Measurements from ENCODE around the gene MYO1E. TPM values are rescaled to one million over a fixed set of nuclear protein-coding genes. Genes with fewer than 3 reads are reported as not detected.

The MYO1E gene
- total and polyA plus RNA-seq, 4 donors = 6.7 to 70.9 (median 21.6) TPM

GRCh38 chr15:59350421-59350732 is 22.3 kb downstream of the MYO1E start:
- Histone ChIP-seq H3K27me3 (ENCODE audit: control insufficient read depth in 4 of 4, insufficient read depth in 4 of 4, low read length in 3 of 4) (no peaks in the 10 kb centered on the region), H3K27ac (ENCODE audit: low read depth in 1 of 2, low read length in 2 of 2) (no peak overlapping the region), H3K36me3 (ENCODE audit: control insufficient read depth in 4 of 4, insufficient read depth in 3 of 4, low read depth in 1 of 4, low read length in 3 of 4) (no peaks in the 10 kb centered on the region), H3K4me3 (ENCODE audit: low read depth in 1 of 3, low read length in 3 of 3) (no peak overlapping the region), H3K9ac (ENCODE audit: low read depth in 1 of 2, low read length in 2 of 2) (no peak overlapping the region), H3K4me1 (ENCODE audit: control insufficient read depth in 4 of 4, insufficient read depth in 4 of 4, low read length in 3 of 4) (peaks cover 0 to 6% (median under 1%) of the 10 kb centered on the region in 4 donors), H3K9me3 (ENCODE audit: control insufficient read depth in 4 of 4, low read length in 3 of 4) (no peaks in the 10 kb centered on the region)
- TF ChIP-seq FOXA1 (IDR thresholded peaks at IDR 0.05) (no peak), MAX (IDR thresholded peaks at IDR 0.05) (no peak), EGR1 (IDR thresholded peaks at IDR 0.05; ENCODE audit: low read depth in 2 of 2) (no peak), HNF4A (conservative IDR thresholded peaks at IDR 0.05) (no peak), HNF4G (IDR thresholded peaks at IDR 0.05) (no peak), RXRA (IDR thresholded peaks at IDR 0.05) (no peak), GABPA (IDR thresholded peaks at IDR 0.05 in 1 of 2, conservative IDR thresholded peaks at IDR 0.05 in 1 of 2) (no peak), RAD21 (IDR thresholded peaks at IDR 0.05) (no peak)
- TF ChIP-seq, protein P1, sequence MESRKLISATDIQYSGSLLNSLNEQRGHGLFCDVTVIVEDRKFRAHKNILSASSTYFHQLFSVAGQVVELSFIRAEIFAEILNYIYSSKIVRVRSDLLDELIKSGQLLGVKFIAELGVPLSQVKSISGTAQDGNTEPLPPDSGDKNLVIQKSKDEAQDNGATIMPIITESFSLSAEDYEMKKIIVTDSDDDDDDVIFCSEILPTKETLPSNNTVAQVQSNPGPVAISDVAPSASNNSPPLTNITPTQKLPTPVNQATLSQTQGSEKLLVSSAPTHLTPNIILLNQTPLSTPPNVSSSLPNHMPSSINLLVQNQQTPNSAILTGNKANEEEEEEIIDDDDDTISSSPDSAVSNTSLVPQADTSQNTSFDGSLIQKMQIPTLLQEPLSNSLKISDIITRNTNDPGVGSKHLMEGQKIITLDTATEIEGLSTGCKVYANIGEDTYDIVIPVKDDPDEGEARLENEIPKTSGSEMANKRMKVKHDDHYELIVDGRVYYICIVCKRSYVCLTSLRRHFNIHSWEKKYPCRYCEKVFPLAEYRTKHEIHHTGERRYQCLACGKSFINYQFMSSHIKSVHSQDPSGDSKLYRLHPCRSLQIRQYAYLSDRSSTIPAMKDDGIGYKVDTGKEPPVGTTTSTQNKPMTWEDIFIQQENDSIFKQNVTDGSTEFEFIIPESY (IDR thresholded peaks at IDR 0.05) = no peak
- no peak for DNase-seq (ENCODE audit: low spot score)
- WGBS = 92% methylated on average over 1 of the region's 1 CpG

GRCh38 chr15:59349680-59350420 is 22.8 kb downstream of the MYO1E start:
- no peak overlapping the region for H3K27ac ChIP-seq (ENCODE audit: low read depth in 1 of 2, low read length in 2 of 2)
- WGBS = 89% methylated on average over 4 of the region's 4 CpGs

More at GRCh38 chr15:59349680-59350420, 22.8 kb downstream of the MYO1E start:
- no peaks in the 10 kb centered on the region for H3K27me3 ChIP-seq (ENCODE audit: control insufficient read depth in 4 of 4, insufficient read depth in 4 of 4, low read length in 3 of 4)
- H3K4me3 ChIP-seq (ENCODE audit: low read depth in 1 of 3, low read length in 3 of 3) = no peak overlapping the region
- no peaks in the 10 kb centered on the region for H3K9me3 ChIP-seq (ENCODE audit: control insufficient read depth in 4 of 4, low read length in 3 of 4)
- H3K4me1 ChIP-seq (ENCODE audit: control insufficient read depth in 4 of 4, insufficient read depth in 4 of 4, low read length in 3 of 4) = peaks cover 0 to 11% (median under 1%) of the 10 kb centered on the region in 4 donors
- DNase-seq (ENCODE audit: low spot score) = no peak
- no peak overlapping the region for H3K9ac ChIP-seq (ENCODE audit: low read depth in 1 of 2, low read length in 2 of 2)
- no peaks in the 10 kb centered on the region for H3K36me3 ChIP-seq (ENCODE audit: control insufficient read depth in 4 of 4, insufficient read depth in 3 of 4, low read depth in 1 of 4, low read length in 3 of 4)
- TF ChIP-seq MAX (IDR thresholded peaks at IDR 0.05) (no peak), FOXA1 (IDR thresholded peaks at IDR 0.05) (no peak), CTCF (IDR thresholded peaks at IDR 0.05; ENCODE audit: low read depth, low read length, missing input control) (no peak), JUND (IDR thresholded peaks at IDR 0.05) (no peak), RXRA (IDR thresholded peaks at IDR 0.05) (no peak), GABPA (IDR thresholded peaks at IDR 0.05 in 1 of 2, conservative IDR thresholded peaks at IDR 0.05 in 1 of 2) (no peak)
- TF ChIP-seq, protein P2, sequence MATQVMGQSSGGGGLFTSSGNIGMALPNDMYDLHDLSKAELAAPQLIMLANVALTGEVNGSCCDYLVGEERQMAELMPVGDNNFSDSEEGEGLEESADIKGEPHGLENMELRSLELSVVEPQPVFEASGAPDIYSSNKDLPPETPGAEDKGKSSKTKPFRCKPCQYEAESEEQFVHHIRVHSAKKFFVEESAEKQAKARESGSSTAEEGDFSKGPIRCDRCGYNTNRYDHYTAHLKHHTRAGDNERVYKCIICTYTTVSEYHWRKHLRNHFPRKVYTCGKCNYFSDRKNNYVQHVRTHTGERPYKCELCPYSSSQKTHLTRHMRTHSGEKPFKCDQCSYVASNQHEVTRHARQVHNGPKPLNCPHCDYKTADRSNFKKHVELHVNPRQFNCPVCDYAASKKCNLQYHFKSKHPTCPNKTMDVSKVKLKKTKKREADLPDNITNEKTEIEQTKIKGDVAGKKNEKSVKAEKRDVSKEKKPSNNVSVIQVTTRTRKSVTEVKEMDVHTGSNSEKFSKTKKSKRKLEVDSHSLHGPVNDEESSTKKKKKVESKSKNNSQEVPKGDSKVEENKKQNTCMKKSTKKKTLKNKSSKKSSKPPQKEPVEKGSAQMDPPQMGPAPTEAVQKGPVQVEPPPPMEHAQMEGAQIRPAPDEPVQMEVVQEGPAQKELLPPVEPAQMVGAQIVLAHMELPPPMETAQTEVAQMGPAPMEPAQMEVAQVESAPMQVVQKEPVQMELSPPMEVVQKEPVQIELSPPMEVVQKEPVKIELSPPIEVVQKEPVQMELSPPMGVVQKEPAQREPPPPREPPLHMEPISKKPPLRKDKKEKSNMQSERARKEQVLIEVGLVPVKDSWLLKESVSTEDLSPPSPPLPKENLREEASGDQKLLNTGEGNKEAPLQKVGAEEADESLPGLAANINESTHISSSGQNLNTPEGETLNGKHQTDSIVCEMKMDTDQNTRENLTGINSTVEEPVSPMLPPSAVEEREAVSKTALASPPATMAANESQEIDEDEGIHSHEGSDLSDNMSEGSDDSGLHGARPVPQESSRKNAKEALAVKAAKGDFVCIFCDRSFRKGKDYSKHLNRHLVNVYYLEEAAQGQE (IDR thresholded peaks at IDR 0.05) = no peak

All from liver (tissue), 9 donors.